Inflammatory macrophage treated with lipopolysaccharide for 4 hours (primary cell): Measurements from ENCODE around the gene PER2.

Source experiments
- DNase-seq: peaks from one replicate; pipeline ENCODE4 v3.0.0-alpha.2; 2020

Gene PER2

DNA sequence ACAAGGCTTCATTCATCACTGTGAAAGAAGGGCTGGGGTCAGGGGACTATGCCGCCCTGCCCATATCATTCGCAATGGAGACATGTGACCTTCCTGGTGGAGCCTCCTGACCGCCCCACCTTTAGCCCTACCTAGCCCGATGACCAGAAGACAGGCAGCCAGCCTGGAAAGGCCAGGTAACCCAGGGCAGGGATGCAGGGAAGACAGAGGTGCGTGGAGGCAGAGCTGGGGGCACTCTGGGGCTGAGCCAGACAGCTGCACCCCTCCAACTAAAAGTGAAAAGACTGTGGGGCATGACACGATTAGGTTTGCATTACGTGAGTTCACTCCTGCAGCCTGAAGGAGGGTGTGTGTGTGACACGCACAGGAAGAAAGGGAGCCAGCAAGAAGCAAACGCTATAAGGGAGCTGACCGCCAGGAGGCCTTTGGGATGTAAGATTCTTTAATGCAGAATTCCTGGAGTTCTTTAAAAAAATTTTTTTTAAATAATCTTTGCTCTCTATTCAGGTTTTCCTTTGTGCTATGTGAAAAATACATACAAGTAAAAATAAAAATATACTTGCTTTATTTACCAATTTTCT is 44.8 kb downstream of the PER2 start:
- no peak for DNase-seq

DNA sequence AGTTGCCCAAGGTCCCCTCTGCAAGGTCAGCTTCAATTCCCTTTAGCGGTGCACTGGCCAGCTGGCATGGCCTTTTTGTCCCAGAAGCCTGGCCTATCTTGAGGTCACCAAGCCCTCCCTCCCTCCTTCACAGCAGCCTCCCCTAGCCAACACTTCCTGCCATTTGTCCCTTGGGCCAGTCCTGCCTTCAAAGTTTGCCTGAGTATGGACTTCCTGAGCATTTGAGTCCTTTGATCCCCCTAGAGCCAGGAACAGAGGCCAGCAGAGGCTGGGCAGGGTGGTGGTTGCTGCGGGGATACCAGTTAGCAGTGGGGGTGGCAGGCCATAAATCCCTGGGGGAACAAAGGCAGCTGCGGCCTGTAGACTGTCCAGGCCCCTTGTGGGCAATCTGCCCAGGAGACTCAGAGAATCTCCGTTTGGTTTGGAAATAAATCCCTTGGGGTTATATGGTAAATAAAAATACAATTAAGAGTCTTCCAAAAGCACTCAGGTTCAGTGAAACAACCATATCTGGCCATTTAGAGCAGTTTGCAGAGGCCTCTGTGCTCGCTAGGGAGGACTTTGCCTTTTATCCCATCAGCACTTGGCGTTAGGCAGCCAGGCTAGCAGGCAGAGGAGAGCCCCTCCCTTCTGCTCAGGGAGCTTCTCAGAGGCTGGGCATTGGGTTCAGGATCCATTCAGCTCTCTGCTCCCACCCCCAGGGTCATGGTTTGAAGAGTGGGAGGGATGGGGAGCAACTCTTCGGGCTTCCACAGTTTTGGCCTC is 45.5 kb downstream of the PER2 start:
- DNase-seq = no peak

DNA sequence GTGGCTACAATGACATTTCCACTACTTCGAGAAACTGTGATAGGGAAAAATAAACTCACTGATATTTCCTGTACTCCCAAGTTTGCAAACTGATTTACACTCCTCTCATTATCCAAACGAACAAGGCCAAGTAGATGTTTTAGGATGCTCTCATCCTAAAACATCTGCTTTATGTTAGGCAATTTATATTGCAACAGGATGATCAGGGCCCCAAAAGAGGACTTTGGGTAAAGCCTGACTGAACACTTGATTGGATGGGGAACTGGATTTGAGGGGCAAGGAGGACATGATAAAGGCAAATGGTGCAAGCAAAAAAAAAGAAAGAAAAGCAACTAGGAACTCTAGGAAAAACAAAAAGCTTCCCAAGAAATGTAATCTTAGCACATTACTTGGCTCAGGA is 46.4 kb downstream of the PER2 start:
- no peak for DNase-seq

DNA sequence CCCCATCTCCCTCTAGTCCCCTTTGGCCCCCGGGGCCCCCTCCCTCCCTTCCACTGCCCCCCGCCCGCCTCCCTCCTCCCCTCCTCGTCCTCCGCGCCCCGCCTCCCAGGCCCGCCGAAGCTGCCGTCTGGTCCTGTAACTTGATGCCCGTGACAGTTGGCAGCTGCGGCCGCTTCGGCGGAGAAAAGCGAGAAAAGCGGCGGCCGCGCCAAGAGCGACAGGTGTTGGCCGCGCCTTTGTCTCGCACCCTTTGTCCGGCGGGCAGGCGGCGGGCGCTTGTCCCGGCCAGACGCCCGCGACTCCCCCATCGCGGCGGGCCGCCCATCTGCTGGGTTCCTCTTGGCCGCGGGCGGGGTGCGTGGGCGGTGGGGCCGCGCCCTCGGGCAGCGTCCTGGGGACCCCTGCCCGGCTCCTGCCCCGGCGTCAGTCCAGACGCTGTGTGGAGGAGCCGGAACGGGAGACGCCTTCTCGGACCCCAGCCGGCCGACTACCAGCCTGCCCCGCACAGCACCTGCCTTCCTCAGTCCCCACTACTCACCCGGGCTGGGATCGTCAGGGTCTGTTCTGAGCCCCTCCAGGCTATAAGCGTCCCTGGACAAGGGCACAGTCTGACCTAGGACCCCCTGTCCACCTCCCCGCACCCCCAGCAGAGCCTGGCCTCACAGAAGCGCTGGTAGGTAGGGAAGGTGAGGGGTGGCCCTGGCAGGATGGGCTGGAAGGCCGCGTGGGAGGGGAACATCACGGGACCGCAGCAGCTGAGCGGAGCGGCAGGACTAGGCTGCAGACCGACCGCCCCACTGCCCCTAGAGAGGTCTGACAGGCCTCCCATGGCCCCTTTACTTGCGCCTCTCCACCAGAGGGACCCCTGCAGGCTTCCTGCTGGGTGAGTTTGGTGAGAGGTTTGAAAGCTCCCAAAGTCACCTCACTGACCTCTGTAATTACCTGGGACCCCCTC is 47.4 kb downstream of the PER2 start:
- DNase-seq = no peak

DNA sequence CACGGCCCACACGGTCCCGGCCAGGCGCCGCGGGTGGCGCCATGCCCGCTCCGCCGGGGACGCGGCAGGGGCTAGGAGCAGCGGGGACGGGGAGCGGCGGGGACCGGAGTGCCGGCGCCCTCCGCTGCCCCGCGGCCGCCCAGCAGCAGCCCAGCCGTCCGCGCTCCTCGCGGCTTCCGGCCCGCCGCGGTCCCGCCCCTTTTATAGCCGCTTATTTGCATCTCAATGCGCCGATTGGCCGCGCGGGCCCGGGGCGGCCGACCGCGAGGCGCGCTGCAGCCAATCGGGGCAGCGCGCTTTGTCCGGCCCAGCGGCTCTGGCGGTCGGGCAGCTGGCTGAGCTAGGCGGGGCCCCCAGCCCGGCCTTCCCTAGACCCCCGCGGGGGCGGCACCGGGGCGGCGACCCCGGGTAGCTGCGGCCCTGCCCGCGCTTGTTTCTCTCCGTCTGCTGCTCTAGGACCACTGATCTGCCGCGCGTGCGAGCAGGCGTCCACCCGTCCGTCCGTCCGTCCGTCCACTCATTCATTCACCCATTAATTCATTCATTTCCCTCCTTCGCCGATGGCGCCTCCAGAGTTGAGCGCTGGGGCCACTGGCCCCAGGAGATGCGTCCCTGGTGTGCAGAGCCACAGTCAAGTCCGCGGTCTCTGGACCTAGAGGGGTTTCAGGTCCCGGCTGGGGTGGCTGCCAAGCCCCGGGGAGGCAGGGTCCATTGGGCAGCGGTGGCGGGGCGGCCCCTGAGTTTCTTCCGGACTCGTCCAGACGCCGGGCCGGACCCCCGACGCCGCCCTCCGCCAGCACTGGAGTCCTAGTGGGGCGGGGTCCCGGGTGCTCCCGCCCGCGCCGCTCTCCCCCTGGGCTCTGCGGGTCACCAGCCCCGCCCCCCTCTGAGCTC is 48.3 kb downstream of the PER2 start, which contains the start of gene HES6:
Gene HES6 (minus strand): TSS at position 176 of the 894 bp plus-strand sequence. CDS start 133 bp downstream, at position 43.
- DNase-seq = peak; percentile 92

DNA sequence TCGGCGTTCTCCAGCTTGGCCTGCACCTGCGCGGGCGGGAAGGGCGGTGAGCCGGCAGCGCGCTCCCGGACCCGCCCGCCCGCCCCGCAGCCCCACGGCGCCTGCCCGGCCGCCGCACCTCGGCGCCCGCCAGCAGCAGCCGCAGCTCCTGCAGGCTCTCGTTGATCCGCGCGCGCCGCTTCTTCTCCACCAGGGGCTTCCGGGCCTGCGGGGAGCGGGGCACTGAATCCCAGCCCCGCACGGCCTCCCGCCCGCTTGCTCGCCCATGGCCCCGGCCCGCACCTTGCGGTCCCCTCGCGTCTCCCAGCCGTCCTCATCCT is 48.9 kb downstream of the PER2 start:
- no peak for DNase-seq

DNA sequence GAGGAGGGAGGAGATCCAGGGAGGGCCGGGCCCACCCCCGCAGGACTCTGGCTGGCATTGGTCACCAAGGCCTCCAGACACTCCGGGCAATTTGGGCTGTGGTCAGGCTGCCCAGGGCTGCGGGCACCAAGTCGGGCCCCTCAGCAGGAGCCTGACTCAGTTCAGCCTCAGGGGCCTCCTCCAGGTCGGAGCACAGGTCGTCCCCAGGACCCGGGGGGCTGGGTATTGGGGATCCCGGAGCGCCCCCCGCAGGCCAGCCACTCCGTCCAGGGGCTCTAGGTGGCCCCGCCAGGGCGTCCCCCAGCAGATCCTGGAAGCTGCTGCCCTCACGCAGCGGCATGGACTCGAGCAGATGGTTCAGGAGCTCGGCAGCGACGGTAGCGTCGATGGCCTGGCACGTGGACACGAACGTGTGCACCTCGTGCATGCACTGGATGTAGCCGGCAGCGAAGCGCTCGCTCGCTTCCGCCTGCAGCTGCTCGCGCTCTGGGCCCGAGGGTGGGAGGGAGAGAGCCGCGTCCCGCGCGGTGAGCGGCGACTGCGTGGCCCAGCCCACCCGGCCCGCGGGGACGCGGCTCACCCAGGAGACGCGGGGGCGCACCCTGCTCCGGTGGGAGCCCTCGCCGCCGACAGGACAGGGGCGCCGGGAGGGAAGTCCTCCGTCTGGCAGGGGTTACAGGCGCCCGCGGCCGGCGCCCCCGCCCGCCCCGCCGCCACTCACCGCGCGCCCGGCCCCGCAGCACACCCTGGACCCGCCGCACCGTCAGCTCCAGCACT is 49.5 kb downstream of the PER2 start:
- DNase-seq = peak; percentile 37

DNA sequence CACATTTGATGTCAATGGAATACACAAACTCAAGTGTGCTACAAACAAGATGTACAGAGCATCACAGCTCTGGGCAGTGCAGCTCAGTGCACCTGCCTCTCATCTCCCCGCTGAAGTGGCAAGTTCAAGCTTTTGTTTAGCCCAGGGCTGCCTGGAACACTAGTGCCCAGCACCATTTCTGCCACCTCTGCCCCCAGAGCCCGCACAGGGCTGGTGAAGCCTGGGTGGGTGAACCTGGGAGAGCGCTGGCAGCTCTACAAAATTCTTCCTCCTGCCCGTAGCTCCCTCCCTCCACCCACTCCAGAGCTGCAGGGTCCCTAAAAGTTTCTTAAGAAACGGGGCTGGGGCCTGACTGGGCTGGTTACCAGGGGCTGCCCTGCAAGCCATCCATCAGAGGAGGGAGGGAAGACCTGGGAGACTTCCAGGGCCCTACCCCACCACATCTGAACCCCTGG is 50.1 kb downstream of the PER2 start:
- no peak for DNase-seq

DNA sequence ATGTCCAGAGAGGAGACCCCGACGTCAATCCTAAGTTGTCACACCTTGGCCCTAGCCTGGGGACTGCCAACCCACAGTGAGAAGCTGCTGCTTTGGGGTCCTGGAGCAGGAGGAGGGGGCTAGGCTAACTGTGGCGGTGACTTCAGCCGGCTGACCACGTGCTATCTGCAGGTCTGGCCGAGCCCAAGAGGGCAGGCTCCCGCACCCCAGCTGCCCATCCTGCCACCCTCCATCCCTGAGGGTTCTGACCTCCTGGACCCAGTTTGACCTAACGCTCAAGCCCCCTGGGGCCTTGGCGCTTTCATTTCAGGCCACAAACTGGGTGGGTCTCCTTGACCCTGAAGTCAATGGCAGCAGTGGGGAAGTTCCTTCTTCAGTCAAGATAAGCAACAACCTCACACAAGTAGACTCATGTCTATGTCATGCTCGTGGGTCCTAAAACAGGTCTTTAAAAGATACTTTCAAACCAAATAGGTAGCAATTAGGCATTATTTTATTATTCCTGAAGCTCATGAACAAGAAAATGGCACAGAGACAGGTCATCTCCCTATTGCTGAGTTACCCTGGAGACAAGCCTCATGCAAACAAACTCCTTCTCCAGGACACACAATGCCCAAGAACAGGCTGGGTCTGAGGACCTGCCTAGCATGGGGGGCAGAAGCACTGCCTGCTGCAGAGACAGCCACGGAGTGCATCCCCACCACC is 50.8 kb downstream of the PER2 start:
- DNase-seq = no peak

DNA sequence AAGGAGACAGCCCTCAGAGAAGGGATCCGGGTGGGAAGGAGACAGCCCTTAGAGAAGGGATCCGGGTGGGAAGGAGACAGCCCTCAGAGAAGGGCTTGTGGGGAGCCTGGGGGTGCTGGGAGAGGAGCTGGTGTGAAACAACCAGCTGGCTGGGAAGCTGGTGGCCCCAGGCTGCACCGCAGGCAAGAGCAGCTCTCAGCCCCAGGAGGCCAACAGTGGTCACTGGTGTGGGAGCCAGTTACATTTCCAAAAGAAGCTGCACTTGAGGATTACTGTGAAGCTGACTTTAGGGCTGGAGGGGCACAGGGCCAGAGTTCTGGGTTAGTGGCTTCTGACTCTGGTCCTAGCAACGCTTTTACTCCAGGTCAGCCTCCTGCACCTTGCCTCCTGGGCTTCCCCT is 51.8 kb downstream of the PER2 start:
- DNase-seq = no peak

DNA sequence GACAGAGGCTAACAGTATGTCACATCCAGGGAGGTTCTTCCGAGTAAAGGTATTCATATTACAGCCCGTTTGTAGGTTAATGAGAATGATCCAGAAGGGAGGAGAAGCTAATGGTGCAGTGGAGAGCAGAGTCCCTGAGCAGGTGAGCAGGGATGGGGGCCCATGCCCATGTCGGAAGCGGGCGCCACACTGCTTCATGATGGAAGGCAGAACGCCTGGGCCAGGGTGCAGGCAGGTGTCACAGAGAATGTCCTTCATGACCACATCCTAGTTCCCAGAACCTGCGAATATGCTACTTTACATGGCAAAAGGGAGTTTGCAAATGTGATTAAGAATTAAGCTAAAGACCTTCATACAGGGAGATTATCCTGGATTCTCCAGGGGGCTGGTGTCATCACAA is 52.6 kb downstream of the PER2 start:
- no peak for DNase-seq

DNA sequence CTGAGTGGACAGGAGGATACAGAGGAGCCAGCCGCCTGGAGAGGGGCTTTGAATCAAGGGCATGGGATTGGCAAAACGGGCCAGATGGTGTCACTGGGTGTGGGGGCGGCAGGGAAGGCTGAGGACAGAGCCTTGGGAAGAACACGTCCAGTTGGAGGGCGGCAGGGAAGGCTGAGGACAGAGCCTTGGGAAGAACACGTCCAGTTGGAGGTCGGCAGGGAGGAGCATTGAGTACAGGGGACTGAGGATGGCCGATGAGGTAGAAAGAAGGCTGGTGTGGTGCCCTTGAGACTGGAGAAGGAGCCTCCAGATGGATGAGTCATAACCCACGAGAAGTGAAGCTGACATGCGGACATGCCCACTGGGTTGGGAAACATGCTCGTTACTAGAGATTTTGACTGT is 53.1 kb downstream of the PER2 start:
- DNase-seq = peak; percentile 87

DNA sequence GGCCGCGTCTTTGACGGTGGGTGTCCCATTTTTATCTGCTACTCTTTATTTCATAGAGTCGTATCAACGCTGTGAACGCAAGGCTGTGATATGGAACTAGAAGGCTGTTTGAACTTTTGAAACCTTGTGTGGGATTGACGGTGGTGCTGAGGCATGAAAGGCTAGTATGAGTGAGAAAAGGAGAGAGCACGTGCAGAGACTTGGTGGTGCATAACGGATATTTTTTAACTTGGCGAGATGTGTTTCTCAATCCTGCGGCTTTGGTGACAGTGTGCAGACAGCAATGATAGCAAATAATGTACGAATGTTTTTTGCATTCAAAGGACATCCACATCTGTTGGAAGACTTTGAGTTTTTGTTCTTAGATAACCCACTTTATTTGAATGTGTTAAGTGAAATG is 54.8 kb downstream of the PER2 start:
- DNase-seq = no peak

DNA sequence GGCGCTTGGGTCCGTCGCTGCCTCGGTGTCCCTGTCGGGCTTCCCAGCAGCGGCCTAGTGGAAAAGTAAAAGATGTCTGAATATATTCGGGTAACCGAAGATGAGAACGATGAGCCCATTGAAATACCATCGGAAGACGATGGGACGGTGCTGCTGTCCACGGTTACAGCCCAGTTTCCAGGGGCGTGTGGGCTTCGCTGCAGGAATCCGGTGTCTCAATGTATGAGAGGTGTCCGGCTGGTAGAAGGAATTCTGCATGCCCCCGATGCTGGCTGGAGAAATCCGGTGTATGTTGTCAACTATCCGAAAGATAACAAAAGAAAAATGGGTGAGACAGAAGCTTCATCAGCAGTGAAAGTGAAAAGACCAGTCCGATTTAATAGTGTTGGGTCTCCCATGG is 56.6 kb downstream of the PER2 start:
- no peak for DNase-seq

DNA sequence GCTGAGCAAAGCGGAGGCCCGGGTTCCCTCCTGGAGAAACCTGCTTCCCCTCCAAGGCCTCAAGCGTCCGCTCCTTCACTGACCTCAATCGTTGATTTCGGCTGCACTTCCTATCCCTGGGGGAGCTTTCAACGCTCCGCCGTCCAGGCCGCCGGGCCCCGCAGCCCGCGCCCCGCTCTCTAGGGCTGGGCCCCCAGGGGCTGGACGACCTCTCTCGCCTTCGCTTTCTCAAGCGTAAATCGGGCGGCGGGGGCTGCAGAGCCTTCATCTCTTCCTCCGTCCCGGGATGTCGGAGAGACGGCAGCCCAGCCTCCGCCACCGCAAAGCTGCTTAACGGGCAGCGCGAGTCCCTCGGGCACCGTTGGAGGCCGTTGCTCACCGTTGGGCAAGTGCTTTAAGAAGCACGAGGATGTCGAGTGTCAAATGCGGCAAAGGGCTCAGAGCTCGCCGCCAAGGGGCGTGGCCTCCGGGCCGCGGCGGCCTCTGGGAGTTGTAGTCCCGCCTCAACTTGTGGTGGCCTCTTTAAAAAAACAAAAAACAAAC is 57.1 kb downstream of the PER2 start:
- peak; percentile 84 for DNase-seq

DNA sequence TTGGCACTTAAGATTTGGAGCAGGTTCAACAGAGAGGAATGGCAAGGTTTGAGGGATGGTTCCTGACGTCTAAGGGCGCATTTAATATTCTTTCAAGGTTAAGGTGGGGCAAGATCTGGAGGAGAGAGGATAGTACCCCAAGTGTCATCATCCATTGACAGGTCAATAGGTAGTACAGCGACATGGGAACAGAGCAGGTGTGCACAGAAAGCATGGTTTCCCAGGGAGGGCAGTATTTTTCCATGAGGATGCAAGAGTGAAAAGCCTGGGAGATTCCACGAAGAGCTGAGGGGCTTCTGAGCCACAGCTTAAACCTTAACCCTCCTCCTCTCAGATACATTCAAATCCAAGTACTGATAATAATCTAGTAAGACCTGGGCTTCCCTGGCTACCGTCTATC is 57.7 kb downstream of the PER2 start:
- DNase-seq = no peak

DNA sequence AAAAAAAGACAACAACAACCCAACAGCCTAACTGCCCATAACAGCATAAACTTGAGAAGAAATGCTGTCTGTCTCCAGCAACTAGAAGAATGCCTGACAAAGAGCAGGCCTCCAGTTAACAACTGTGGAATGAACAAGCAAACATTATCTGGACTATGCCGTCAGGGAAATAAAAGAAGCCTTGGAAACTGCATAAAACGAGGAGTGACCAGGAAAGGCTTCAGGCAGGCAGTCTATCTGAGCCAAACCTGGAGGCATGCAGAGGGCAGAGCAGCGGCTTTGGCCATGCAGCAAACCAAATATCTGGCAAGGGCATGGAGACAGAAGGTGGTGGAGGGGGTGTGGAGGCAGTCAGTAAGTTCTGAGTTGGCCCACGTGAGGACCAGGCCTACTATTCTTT is 59.7 kb downstream of the PER2 start:
- DNase-seq = no peak

DNA sequence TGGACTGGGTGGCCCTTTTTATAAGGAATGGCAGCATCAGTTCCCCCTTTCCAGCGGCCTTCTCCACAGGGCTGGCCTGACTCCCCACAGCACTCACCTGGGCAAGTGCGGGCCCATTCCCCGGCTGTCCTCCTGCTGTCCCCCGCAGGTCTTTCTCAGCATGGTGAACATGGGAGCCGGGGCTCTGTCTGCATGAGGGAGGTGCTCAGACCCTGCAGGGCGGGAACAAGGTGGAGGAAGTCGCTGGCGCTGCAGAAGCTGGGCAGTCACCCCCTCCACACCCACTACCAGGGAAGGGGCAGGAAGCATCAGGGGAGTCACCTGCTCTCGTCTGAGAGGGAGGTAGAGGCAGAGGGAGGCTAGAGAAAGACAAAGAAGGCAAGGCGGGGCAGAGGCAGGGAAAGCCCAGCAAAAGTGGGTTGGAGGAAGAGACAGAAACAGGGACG is 60.8 kb downstream of the PER2 start:
- DNase-seq = no peak

DNA sequence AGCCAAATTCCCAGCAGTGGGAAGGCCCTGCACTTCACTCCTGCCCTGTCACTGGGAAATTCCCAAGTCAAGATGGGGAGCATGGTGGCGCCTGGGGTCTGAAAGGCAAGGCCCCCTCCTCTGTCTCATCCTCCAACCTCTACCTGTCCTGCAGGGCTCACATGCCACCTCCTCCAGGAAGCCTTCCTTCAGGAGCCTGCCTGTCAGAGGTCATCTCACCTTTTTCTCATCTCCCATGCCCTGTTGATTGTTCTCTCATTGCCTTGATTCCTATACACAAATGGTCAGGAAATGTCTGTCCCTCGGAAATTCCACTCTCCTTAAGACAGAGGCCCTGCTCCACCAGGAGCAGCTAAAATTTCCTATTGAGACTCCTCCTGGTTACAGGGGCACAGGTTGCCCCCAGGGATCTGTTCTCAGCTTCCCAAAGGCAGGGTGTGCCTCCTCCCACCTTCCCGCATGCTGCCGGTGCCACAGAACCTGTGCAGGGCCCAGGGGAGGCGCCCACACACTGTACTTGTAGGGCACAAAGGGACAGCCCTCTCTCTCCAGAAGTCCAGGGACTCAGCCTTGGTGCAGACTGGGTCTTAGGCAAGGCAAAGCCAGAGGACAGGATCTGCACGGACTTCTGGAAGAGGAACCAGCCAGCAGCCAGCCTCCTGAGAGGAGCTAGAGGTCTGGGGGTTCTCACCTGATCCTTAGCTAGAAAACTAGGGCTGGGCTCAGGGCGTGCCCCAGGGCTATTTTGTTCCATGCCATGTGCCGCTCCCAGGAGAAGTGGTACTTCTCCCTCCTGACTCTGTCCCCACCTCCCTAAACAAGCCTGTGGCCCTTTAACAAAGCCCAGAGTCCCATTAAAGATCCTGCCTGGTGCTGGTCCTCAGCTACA is 61.5 kb downstream of the PER2 start:
- DNase-seq = no peak
